BLaER1 treated with 17β-estradiol and CSF1 and Interleukin-3, amounts not matched to agents 10 nM and 100 nM (cell line): ENCODE measurements around the gene IL10RB.
A peak's percentile ranks its signal among the peaks of the same experiment; 100 is the strongest.
"Not testable (repeated sequence)": the region's sequence is repeated elsewhere in the genome, so short reads cannot be mapped to it uniquely, and the experiment has no call there.

Source experiments
- H3K27ac ChIP-seq, 11 experiments: shearing (Covaris generic); formaldehyde crosslinking; 2 replicates each; pipeline ENCODE4 v1.8.1; 2022
- H3K27me3 ChIP-seq, 11 experiments: shearing (Covaris generic); formaldehyde crosslinking; 2 replicates each; pipeline ENCODE4 v1.8.1; 2022
- H3K36me3 ChIP-seq, 11 experiments: shearing (Covaris generic); formaldehyde crosslinking; 2 replicates each; pipeline ENCODE4 v1.8.1; 2022
- H3K4me1 ChIP-seq, 10 experiments: shearing (Covaris generic); formaldehyde crosslinking; 2 replicates each; pipeline ENCODE4 v1.8.1; 2022
- H3K4me2 ChIP-seq, 11 experiments: shearing (Covaris generic); formaldehyde crosslinking; 2 replicates each; pipeline ENCODE4 v1.8.1; 2022
- H3K4me3 ChIP-seq, 10 experiments: shearing (Covaris generic); formaldehyde crosslinking; 2 replicates each; pipeline ENCODE4 v1.8.1; 2022
- H3K9ac ChIP-seq, 11 experiments: shearing (Covaris generic); formaldehyde crosslinking; 2 replicates each; pipeline ENCODE4 v1.8.1; 2022
- H3K9me3 ChIP-seq, 11 experiments: shearing (Covaris generic); formaldehyde crosslinking; replicated peaks in 1 of 11; 2 replicates each; pipeline ENCODE4 v1.8.1; 2022
- H4K20me1 ChIP-seq, 11 experiments: shearing (Covaris generic); formaldehyde crosslinking; 2 replicates each; pipeline ENCODE4 v1.8.1; 2022
- Cebpa-rat ChIP-seq, 11 experiments: shearing (Covaris generic); IDR thresholded peaks; 2 replicates each; pipeline ENCODE4 v1.8.1; 2022

The IL10RB gene

GRCh38 chr21:33266050-33266788 lies at the start of gene IL10RB:
IL10RB (plus strand) TSS chr21:33266367; CDS start chr21:33266466, 99 bp downstream.
- Histone ChIP-seq H3K36me3 (peaks cover 42 to 72% (median 59%) of the 10 kb centered on the region in 11 experiments), H3K27me3 (no peaks in the 10 kb centered on the region), H3K4me1 (peaks cover 44 to 83% (median 72%) of the 10 kb centered on the region in 10 experiments), H3K4me2 (peak within 1 kb of the TSS; percentile 84 to 97 (median 95)), H3K9me3 (no peaks in the 10 kb centered on the region), H3K27ac (peak within 1 kb of the TSS; percentile 88 to 99 (median 94)), H3K4me3 (peak within 1 kb of the TSS; percentile 71 to 94 (median 84)), H4K20me1 (peaks cover 0 to 16% (median 0%) of the 10 kb centered on the region in 11 experiments; a peak in 6 of 22 replicates), H3K9ac (peak within 1 kb of the TSS; percentile 88 to 99 (median 97))
- TF ChIP-seq Cebpa-rat (IDR thresholded peaks at IDR 0.05): no peak

- H3K4me1 ChIP-seq: peaks cover 39 to 72% (median 61%) of the 10 kb centered on the region in 10 experiments
- H3K9ac ChIP-seq: peak overlapping the region in 10 of 11 experiments; percentile 59 to 90 (median 85); a peak in 15 of 22 replicates
- peak overlapping the region; percentile 66 to 95 (median 82); a peak in 19 of 22 replicates for H3K4me2 ChIP-seq
These were observed 49.0 kb upstream of the IL10RB start for GRCh38 chr21:33217138-33217520.

DNA sequence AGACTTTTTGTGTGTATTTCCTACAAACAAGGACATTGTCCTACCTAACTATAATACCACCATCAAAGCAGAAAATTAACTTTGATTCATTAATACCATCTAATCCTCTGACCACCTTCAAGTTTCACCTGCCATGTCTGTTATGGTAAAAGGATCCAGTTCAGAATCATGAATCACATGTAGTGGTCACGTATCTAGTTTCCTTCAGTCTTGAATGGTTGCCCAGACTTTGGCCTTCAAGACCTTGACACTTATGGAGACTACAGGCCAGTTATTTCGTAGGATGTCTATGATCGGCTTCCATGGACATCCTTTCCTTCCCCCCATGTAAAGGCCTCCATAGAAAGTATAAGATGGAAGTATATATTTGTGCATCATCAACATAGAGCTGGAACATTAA lies 46.9 kb upstream of the IL10RB start:
- no peak for TF ChIP-seq Cebpa-rat (IDR thresholded peaks at IDR 0.05)
- Histone ChIP-seq H3K4me2 (no peak overlapping the region), H3K27me3 (no peaks in the 10 kb centered on the region), H3K4me1 (peaks cover 28 to 50% (median 39%) of the 10 kb centered on the region in 10 experiments), H3K4me3 (no peak overlapping the region), H3K9ac (no peak overlapping the region), H3K27ac (peak overlapping the region in 2 of 11 experiments; percentile 95 to 99; a peak in 3 of 22 replicates), H4K20me1 (no peaks in the 10 kb centered on the region), H3K36me3 (no peaks in the 10 kb centered on the region), H3K9me3 (peaks cover 10 to 32% (median 19%) of the 10 kb centered on the region in 11 experiments)

More at GRCh38 chr21:33217138-33217520, 49.0 kb upstream of the IL10RB start:
- no peaks in the 10 kb centered on the region for H3K27me3 ChIP-seq
- H4K20me1 ChIP-seq: no peaks in the 10 kb centered on the region
- TF ChIP-seq Cebpa-rat (IDR thresholded peaks at IDR 0.05): no peak
- H3K4me3 ChIP-seq: no peak overlapping the region
- peaks cover 6 to 26% (median 12%) of the 10 kb centered on the region in 11 experiments for H3K9me3 ChIP-seq
- no peaks in the 10 kb centered on the region for H3K36me3 ChIP-seq
- peak overlapping the region; percentile 82 to 99 (median 95) for H3K27ac ChIP-seq

DNA sequence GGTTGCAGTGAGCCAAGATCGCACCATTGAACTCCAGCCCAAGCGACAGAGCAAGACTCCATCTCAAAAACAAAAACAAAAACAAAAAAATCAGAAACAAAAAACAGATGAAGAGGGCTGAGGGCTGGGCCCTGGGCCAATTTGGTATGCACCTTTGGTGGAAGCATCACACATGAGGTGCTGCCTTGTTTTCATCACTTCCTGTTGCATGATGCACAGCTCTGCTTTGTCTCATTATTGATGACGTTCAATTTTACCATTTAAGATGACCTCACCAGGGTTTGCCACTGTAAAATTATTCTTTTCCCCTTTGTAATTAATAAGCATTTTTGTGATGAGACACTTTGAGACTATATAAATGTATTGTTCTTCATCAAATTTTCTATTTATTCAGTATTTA lies 46.2 kb upstream of the IL10RB start:
- no peak overlapping the region for H3K4me3 ChIP-seq
- H3K27ac ChIP-seq: no peak overlapping the region
- no peak overlapping the region for H3K4me2 ChIP-seq
- no peaks in the 10 kb centered on the region for H3K27me3 ChIP-seq
- no peak overlapping the region for H3K9ac ChIP-seq
- peaks cover 22 to 43% (median 33%) of the 10 kb centered on the region in 10 experiments for H3K4me1 ChIP-seq
- TF ChIP-seq Cebpa-rat (IDR thresholded peaks at IDR 0.05): no peak
- H3K9me3 ChIP-seq: peaks cover 10 to 32% (median 19%) of the 10 kb centered on the region in 11 experiments
- no peaks in the 10 kb centered on the region for H3K36me3 ChIP-seq
- H4K20me1 ChIP-seq: no peaks in the 10 kb centered on the region

- not testable (repeated sequence) for H3K4me2 ChIP-seq, H4K20me1 ChIP-seq, H3K9ac ChIP-seq
These were observed 40.8 kb upstream of the IL10RB start for GRCh38 chr21:33225376-33225775.

GRCh38 chr21:33228455-33228854 lies 37.7 kb upstream of the IL10RB start:
- no peak for TF ChIP-seq Cebpa-rat (IDR thresholded peaks at IDR 0.05)

More at GRCh38 chr21:33225376-33225775, 40.8 kb upstream of the IL10RB start:
- not testable (repeated sequence) for H3K4me3 ChIP-seq, H3K27me3 ChIP-seq, H3K36me3 ChIP-seq, H3K27ac ChIP-seq
- H3K4me1 ChIP-seq: peaks cover 9 to 24% (median 13%) of the 10 kb centered on the region in 10 experiments
- H3K9me3 ChIP-seq: peaks cover 8 to 27% (median 19%) of the 10 kb centered on the region in 11 experiments

GRCh38 chr21:33229099-33229783 lies 36.9 kb upstream of the IL10RB start:
- Histone ChIP-seq H3K36me3 (peaks cover 0 to 29% (median 14%) of the 10 kb centered on the region in 11 experiments; a peak in 14 of 22 replicates), H4K20me1 (peaks cover 7 to 23% (median 11%) of the 10 kb centered on the region in 11 experiments; a peak in 16 of 22 replicates), H3K4me1 (peaks cover 26 to 50% (median 38%) of the 10 kb centered on the region in 10 experiments), H3K4me3 (peak overlapping the region; percentile 72 to 99 (median 96)), H3K4me2 (peak overlapping the region; percentile 77 to 98 (median 91)), H3K9me3 (no peaks in the 10 kb centered on the region), H3K27ac (peak overlapping the region; percentile 92 to 100 (median 98); a peak in 19 of 22 replicates), H3K27me3 (no peaks in the 10 kb centered on the region), H3K9ac (peak overlapping the region; percentile 92 to 100 (median 99))
- no peak for TF ChIP-seq Cebpa-rat (IDR thresholded peaks at IDR 0.05)

More at GRCh38 chr21:33228455-33228854, 37.7 kb upstream of the IL10RB start:
- peak overlapping the region in 8 of 11 experiments; percentile 81 to 95 (median 90); a peak in 12 of 22 replicates for H3K4me2 ChIP-seq
- peaks cover 0 to 22% (median 13%) of the 10 kb centered on the region in 11 experiments; a peak in 13 of 22 replicates for H3K36me3 ChIP-seq
- peaks cover 7 to 20% (median 11%) of the 10 kb centered on the region in 11 experiments; a peak in 16 of 22 replicates for H4K20me1 ChIP-seq
- no peak overlapping the region for H3K9ac ChIP-seq
- H3K9me3 ChIP-seq: peaks cover 0 to 1% (median 0%) of the 10 kb centered on the region in 11 experiments; a peak in 4 of 22 replicates
- peaks cover 26 to 43% (median 36%) of the 10 kb centered on the region in 10 experiments for H3K4me1 ChIP-seq
- H3K4me3 ChIP-seq: no peak overlapping the region
- H3K27ac ChIP-seq: no peak overlapping the region
- H3K27me3 ChIP-seq: no peaks in the 10 kb centered on the region

- no peak for TF ChIP-seq Cebpa-rat (IDR thresholded peaks at IDR 0.05)
- Histone ChIP-seq H3K36me3 (peaks cover 1 to 36% (median 21%) of the 10 kb centered on the region in 11 experiments; a peak in 20 of 22 replicates), H3K27ac (peak within 1 kb of the TSS; percentile 92 to 100 (median 98)), H3K9me3 (no peaks in the 10 kb centered on the region), H3K4me3 (peak within 1 kb of the TSS; percentile 72 to 99 (median 96)), H3K4me1 (peaks cover 26 to 57% (median 44%) of the 10 kb centered on the region in 10 experiments), H4K20me1 (peaks cover 9 to 30% (median 17%) of the 10 kb centered on the region in 11 experiments; a peak in 17 of 22 replicates), H3K27me3 (no peaks in the 10 kb centered on the region), H3K9ac (peak within 1 kb of the TSS; percentile 92 to 100 (median 99)), H3K4me2 (peak within 1 kb of the TSS; percentile 77 to 100 (median 95))
These were observed 36.2 kb upstream of the IL10RB start, which contains the start of gene IFNAR2 for GRCh38 chr21:33229784-33230544. IFNAR2 (plus strand) TSS chr21:33229938; CDS start chr21:33241923, 11,985 bp downstream.
